H9 (cell line): Measurements from ENCODE around the gene RASGEF1C. TPM values are rescaled to one million over a fixed set of nuclear protein-coding genes. Genes with fewer than 3 reads are reported as not detected.

ENCODE experiments used
- DNase-seq: peaks from one replicate; pipeline ENCODE4 v3.0.0-alpha.2; 2017
- H2AFZ ChIP-seq: one replicate; pipeline ENCODE4 v1.6.1; 2013; ENCODE audit warnings: mild to moderate bottlenecking, low read length, control low read depth, moderate library complexity
- H2AK5ac ChIP-seq: 2 replicates; pipeline ENCODE4 v1.6.1; 2013; ENCODE audit warnings: low read length, control low read depth, mixed read lengths; ENCODE audit not compliant: insufficient read length
- H2BK120ac ChIP-seq: one replicate; pipeline ENCODE4 v1.6.1; 2013; ENCODE audit warnings: low read depth, mild to moderate bottlenecking, low read length, control low read depth, inconsistent platforms; ENCODE audit not compliant: poor library complexity, severe bottlenecking
- H2BK12ac ChIP-seq: 2 replicates; pipeline ENCODE4 v1.6.1; 2013; ENCODE audit warnings: low read length, control low read depth, mixed read lengths, low read depth; ENCODE audit not compliant: insufficient read length
- H2BK15ac ChIP-seq: 2 replicates; pipeline ENCODE4 v1.6.1; 2013; ENCODE audit warnings: low read depth, low read length, control low read depth
- H2BK20ac ChIP-seq: one replicate; pipeline ENCODE4 v1.6.1; 2013; ENCODE audit warnings: low read depth, mild to moderate bottlenecking, low read length, control low read depth, inconsistent platforms; ENCODE audit not compliant: poor library complexity, severe bottlenecking
- H2BK5ac ChIP-seq: 2 replicates; pipeline ENCODE4 v1.6.1; 2013; ENCODE audit warnings: low read length, control low read depth, mixed read lengths; ENCODE audit not compliant: insufficient read length
- H3K14ac ChIP-seq: 2 replicates; pipeline ENCODE4 v1.6.1; 2013; ENCODE audit warnings: low read length, control low read depth; ENCODE audit not compliant: insufficient read depth
- H3K18ac ChIP-seq: 2 replicates; pipeline ENCODE4 v1.6.1; 2013; ENCODE audit warnings: low read depth, mild to moderate bottlenecking, mixed read lengths, low read length, control low read depth; ENCODE audit not compliant: insufficient read length
- H3K23ac ChIP-seq: 2 replicates; pipeline ENCODE4 v1.6.1; 2013; ENCODE audit warnings: low read length, control low read depth, mixed read lengths, low read depth; ENCODE audit not compliant: insufficient read length
- H3K23me2 ChIP-seq: 2 replicates; pipeline ENCODE4 v1.6.1; 2013; ENCODE audit warnings: low read depth, mild to moderate bottlenecking, mixed read lengths, low read length, control low read depth; ENCODE audit not compliant: insufficient read length, poor library complexity, severe bottlenecking
- H3K27ac ChIP-seq: 2 replicates; pipeline ENCODE4 v1.5.1; 2013; ENCODE audit warnings: low read length, control low read depth, mixed read lengths, low read depth; ENCODE audit not compliant: insufficient read length
- H3K27me3 ChIP-seq: 2 replicates; pipeline ENCODE4 v1.6.1; 2013; ENCODE audit warnings: low read length, control low read depth, inconsistent platforms; ENCODE audit not compliant: insufficient read depth
- H3K4ac ChIP-seq: 2 replicates; pipeline ENCODE4 v1.6.1; 2013; ENCODE audit warnings: low read depth, mild to moderate bottlenecking, control low read depth, inconsistent platforms, low read length, moderate library complexity
- H3K4me1 ChIP-seq: 2 replicates; pipeline ENCODE4 v1.6.1; 2013; ENCODE audit warnings: low read length, control low read depth, inconsistent platforms; ENCODE audit not compliant: insufficient read depth
- H3K4me2 ChIP-seq: 2 replicates; pipeline ENCODE4 v1.6.1; 2013; ENCODE audit warnings: low read length, control low read depth, mixed read lengths; ENCODE audit not compliant: insufficient read length, insufficient read depth
- H3K56ac ChIP-seq: 2 replicates; pipeline ENCODE4 v1.6.1; 2013; ENCODE audit warnings: low read depth, mild to moderate bottlenecking, mixed read lengths, low read length, control low read depth; ENCODE audit not compliant: insufficient read length
- H3K79me1 ChIP-seq: 2 replicates; pipeline ENCODE4 v1.6.1; 2013; ENCODE audit warnings: low read depth, mild to moderate bottlenecking, moderate library complexity, low read length, control low read depth, inconsistent platforms; ENCODE audit not compliant: insufficient read depth, poor library complexity, severe bottlenecking
- H3K79me2 ChIP-seq: 2 replicates; pipeline ENCODE4 v1.6.1; 2013; ENCODE audit warnings: low read length, control low read depth, inconsistent platforms; ENCODE audit not compliant: insufficient read depth
- H3K9ac ChIP-seq: 2 replicates; pipeline ENCODE4 v1.6.1; 2013; ENCODE audit warnings: low read length, control low read depth, mixed read lengths; ENCODE audit not compliant: insufficient read length; ENCODE audit errors: extremely low read depth
- H3K9me3 ChIP-seq: one replicate; pipeline ENCODE4 v1.6.1; 2013; ENCODE audit warnings: low read depth, low read length, inconsistent platforms; ENCODE audit not compliant: control insufficient read depth
- H3T11ph ChIP-seq: one replicate; pipeline ENCODE4 v1.6.1; 2013; ENCODE audit warnings: mild to moderate bottlenecking, low read length, control low read depth, inconsistent platforms
- H4K20me1 ChIP-seq: one replicate; pipeline ENCODE4 v1.6.1; 2013; ENCODE audit not compliant: control insufficient read depth, insufficient read length, insufficient read depth
- H4K5ac ChIP-seq: 2 replicates; pipeline ENCODE4 v1.6.1; 2013; ENCODE audit warnings: low read depth, mild to moderate bottlenecking, mixed read lengths, low read length, control low read depth; ENCODE audit not compliant: insufficient read length
- H4K8ac ChIP-seq: replicated peaks from 2 replicates; pipeline ENCODE4 v1.6.1; 2013; ENCODE audit warnings: low read length, control low read depth, mixed read lengths, low read depth; ENCODE audit not compliant: insufficient read length
- H4K91ac ChIP-seq: 2 replicates; pipeline ENCODE4 v1.6.1; 2013; ENCODE audit warnings: low read depth, mild to moderate bottlenecking, moderate library complexity, mixed read lengths, low read length, control low read depth; ENCODE audit not compliant: insufficient read length
- H3K27ac Mint-ChIP-seq, 3 experiments: 2 replicates in 2 of 3; 3 replicates in 1 of 3; pipeline ENCODE4 v1.8.0; 2020 to 2021; ENCODE audit warnings: mixed read lengths in 3 of 3, mild to moderate bottlenecking in 1 of 3, moderate library complexity in 1 of 3
- H3K27me3 Mint-ChIP-seq: 2 replicates; pipeline ENCODE4 v1.8.0; 2021; ENCODE audit warnings: low read depth, mild to moderate bottlenecking, moderate library complexity, mixed read lengths
- H3K36me3 Mint-ChIP-seq, 3 experiments: 2 replicates in 2 of 3; 3 replicates in 1 of 3; pipeline ENCODE4 v1.8.0; 2020 to 2021; ENCODE audit warnings: low read depth in 3 of 3, mixed read lengths in 3 of 3; ENCODE audit not compliant: insufficient read depth in 1 of 3
- H3K4me1 Mint-ChIP-seq, 2 experiments: 2 replicates each; pipeline ENCODE4 v1.8.0; 2020; ENCODE audit warnings: mixed read lengths in 2 of 2
- H3K4me3 Mint-ChIP-seq, 2 experiments: 2 replicates in 1 of 2; 3 replicates in 1 of 2; pipeline ENCODE4 v1.8.0; 2020 to 2021; ENCODE audit warnings: mild to moderate bottlenecking in 2 of 2, mixed read lengths in 2 of 2, moderate library complexity in 1 of 2
- H3K9me3 Mint-ChIP-seq, 2 experiments: 2 replicates in 1 of 2; 3 replicates in 1 of 2; pipeline ENCODE4 v1.8.0; 2020; ENCODE audit warnings: mild to moderate bottlenecking in 2 of 2, mixed read lengths in 2 of 2, moderate library complexity in 1 of 2
- CTCF ChIP-seq: fragments of 200-600 bp; sonication (generic); conservative IDR thresholded peaks from 3 replicates; pipeline ENCODE4 v1.8.0; 2021; ENCODE audit warnings: antibody characterized with exemption, mild to moderate bottlenecking
- WGBS: extraction: QIAGEN DNeasy Blood & Tissue Kit; methylation state at CpG from one replicate; pipeline ENCODE4 v1.1.7; 2013; ENCODE audit warnings: missing lambda C conversion rate, low lambda C conversion rate, mixed read lengths; ENCODE audit not compliant: insufficient read length; ENCODE audit errors: extremely low coverage; 5-methylcytosine and 5-hydroxymethylcytosine counted together
- total RNA-seq: library from RNA; stranded (reverse); gene quantifications from 2 replicates; pipeline ENCODE4 v1.2.1, GENCODE V29; 2021

RASGEF1C gene
- total RNA-seq, 1 experiment from 2014 or later = 0.83 TPM

GRCh38 chr5:180140571-180140970 is 68.4 kb downstream of the RASGEF1C start:
- peaks cover 7% of the 10 kb centered on the region for H3K27me3 Mint-ChIP-seq
- no peaks in the 10 kb centered on the region for H3K79me2 ChIP-seq
- no CpG with 5 or more reads among the region's 9 CpGs for whole genome bisulfite sequencing

More at GRCh38 chr5:180140571-180140970, 68.4 kb downstream of the RASGEF1C start:
- H3K4ac ChIP-seq = no peak overlapping the region
- H3K79me1 ChIP-seq = no peaks in the 10 kb centered on the region
- no peak overlapping the region for H3K4me2 ChIP-seq
- no peaks in the 10 kb centered on the region for H3K23me2 ChIP-seq
- no peak overlapping the region for H2BK20ac ChIP-seq
- no peaks in the 10 kb centered on the region for H3K9me3 Mint-ChIP-seq
- no peak overlapping the region for H4K5ac ChIP-seq
- TF ChIP-seq CTCF = no peak
- H2BK120ac ChIP-seq = no peak overlapping the region
- H3K9ac ChIP-seq = no peak overlapping the region
- no peak overlapping the region for H3T11ph ChIP-seq
- H2BK15ac ChIP-seq = no peak overlapping the region
- H3K4me1 ChIP-seq = no peaks in the 10 kb centered on the region
- H3K4me3 Mint-ChIP-seq = no peak overlapping the region
- no peak overlapping the region for H3K14ac ChIP-seq
- no peak overlapping the region for H3K27ac ChIP-seq
- no peaks in the 10 kb centered on the region for H3K9me3 ChIP-seq
- no peak overlapping the region for H3K23ac ChIP-seq
- H4K8ac ChIP-seq = no peak overlapping the region
- no peak overlapping the region for H4K91ac ChIP-seq
- H3K4me1 Mint-ChIP-seq = no peaks in the 10 kb centered on the region
- H4K20me1 ChIP-seq = no peaks in the 10 kb centered on the region
- H3K36me3 Mint-ChIP-seq = no peaks in the 10 kb centered on the region; a peak in 1 of 7 replicates
- H2BK5ac ChIP-seq = no peak overlapping the region
- no peak overlapping the region for H2AFZ ChIP-seq
- no peak overlapping the region for H2AK5ac ChIP-seq
- H2BK12ac ChIP-seq = no peak overlapping the region
- no peak overlapping the region for H3K27ac Mint-ChIP-seq
- H3K56ac ChIP-seq = no peak overlapping the region
- no peak overlapping the region for H3K18ac ChIP-seq
- DNase-seq = no peak
- no peaks in the 10 kb centered on the region for H3K27me3 ChIP-seq
